GDM1 (cell line): ENCODE data around the gene MEGF11.

Experiments
- DNase-seq: peaks from one replicate; lab custom pipeline; 2025; lab: John Stamatoyannopoulos, UW

The MEGF11 gene

DNA sequence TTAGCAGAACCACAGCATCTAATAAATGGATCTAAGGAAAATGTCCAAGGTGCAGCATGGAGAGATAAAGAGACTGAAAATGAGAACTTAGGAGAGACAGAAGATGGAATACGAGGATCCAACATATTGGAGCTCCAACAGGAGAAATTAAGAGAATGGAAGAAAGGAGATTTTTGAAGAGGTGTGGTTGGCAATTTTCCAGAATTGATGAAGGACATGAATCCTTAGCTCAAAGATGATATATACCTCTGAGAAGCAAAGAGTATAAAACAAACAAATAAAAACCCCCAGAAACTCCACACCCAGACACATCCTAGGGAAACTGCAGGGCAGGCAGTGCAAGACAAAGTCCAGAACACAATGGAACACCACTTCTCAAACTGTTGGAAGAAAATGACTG is 141.2 kb downstream of the MEGF11 start:
- no peak for DNase-seq

DNA sequence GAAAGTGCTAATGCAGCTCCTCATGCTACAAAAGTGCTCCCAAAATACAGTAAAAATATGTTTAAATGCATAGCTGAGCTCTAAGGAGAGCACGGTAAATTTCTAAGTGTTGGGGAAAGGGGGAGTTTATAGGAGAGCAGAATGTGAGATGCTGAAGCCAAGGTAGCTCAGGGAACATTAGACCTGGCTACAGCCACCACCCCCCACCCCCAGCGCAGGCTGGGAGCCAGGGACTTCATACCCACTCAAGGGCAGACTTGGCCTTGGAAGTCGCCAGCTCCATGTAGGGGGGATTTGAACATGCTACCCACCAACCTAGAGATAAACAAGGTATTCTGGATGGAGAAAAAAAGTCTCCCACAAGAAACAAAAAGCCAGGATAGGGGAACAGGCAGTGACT is 142.2 kb downstream of the MEGF11 start:
- no peak for DNase-seq

DNA sequence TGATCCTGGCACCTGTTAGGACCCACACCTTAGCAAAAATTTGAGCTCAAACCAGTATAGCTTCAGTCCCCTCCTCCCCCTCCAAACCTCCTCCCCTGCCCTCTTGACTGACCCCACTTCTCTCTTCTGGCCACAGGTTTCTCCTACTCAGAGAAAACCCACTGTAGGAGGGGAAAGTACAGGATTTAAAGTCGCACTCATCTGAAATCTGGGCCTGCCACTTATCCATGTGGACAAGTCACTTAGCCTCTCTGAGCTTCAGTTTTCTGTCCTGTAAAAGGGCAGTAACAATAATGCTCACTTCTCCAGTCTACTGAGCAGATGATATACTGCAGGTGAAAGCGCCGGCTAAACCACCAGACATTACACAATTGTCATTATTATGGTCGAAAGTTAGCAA is 142.7 kb downstream of the MEGF11 start:
- no peak for DNase-seq

DNA sequence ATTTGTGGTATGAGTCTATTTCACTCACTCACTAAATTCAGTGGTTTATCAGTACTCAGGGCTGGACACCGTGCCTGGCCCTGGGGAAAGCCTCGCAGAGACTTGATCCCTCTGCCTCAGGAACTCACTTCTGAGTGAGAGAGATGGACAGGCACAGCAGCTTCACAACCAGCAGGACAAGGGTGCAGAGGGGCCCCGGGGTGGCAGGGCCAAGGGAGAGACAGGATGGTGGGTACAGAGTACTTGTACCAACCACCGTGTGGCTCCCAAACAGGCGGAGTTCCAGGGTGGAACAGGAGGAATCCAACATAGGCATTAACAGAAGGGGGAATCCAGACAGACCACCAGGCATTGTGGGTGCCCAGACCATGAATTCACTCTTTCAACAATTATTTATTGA is 143.7 kb downstream of the MEGF11 start:
- DNase-seq = no peak

DNA sequence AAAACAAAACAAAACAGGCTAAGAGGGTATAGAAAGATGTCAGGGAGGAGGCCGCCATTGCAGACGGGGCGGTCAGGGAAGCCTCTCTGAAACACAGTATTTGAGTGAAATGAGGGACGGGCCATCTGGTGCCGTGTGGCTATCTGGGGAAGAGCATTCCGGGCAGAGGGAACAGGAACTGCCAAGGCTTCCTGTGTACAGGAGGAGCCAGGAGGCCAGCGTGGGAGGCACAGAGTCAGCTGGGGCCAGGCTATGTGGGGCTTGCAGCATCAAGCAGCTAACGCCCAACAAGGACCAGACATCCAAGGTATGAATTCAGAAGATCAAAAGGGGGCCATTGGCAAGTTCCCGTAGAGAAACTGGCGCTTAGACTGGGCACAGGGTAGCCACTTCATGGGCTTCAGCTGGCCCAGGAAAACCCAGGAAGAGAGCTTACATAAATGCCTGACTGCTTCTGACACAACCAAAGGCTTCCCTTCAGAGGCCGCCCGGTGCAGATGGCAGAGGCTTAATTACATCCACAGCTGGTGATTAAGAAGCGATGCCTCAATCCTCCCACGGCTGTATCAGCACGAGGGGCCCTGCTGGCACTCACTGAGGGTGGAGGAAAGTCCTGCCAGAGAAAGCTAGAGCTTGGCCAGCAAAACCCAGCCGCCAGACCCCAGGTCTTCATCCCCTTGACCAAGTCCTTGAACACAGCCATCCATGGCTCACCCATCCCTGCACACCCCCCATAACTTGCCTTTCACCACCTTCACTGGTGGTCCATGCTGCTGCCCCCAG is 144.9 kb downstream of the MEGF11 start:
- no peak for DNase-seq

DNA sequence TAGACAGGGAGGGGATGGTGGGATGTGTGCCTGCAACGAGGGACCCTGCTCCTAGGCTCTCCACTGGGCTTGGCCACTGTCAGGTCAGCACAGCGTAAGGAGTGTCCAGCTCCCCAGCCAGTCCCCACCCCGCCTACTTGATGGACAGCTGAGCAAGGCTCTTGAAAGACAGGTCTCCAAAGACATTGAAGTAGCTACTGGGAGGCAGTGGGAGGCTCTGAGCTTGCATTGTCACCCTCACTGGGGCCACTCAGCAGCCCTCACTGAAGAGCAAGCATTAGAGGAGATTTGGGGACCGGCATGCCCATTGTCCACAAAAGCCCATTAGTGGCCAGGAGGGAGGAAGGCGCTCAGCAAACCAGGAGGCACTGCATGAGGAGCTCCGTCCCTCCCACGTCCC is 146.5 kb downstream of the MEGF11 start:
- DNase-seq = no peak

DNA sequence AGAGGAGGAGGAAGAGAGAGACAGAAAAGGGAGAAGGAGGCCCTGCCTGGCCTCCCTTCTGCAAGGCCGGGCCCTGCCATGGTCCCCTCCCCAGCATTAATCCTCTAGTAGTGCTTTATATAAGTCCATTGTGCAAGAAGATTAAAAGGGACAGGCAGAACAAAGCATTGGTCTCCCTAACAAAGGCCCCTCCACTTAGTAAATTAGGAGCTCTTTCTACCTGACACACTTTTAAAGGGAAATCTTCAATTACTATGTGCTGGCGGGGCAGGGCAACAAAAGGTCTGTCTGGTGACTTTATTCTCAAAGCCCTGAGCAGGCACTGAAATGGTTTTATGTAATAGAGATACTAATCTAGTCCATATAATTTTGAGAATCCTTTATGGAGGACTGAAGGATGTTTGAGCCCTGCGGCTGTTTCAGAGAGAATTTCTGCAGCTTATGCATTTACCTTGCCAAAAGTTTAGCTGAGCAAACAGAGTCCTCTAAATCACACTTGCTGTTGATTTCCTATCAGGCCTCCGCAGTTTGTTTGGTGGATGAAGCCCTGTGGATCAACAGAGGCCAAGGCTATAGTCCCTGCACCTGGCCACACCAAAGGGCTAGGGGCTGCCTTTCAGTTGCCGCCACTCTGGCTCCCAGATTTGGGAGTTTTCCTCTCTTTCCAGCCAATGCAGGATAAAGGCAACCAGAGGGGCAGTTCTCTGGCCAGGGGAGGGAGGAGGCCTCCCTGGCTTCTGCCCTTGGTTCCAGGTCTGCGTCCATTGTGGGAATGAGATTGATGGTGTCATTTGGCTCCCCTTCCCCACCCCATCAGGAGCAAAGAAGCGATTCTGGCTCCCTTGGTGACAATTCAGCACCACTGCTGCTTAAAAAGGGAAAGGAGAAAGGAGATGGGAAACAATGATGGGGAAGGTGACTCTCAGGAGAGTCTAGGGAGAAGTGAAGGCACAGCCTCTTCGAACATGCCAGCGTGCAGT is 148.0 kb downstream of the MEGF11 start:
- no peak for DNase-seq

DNA sequence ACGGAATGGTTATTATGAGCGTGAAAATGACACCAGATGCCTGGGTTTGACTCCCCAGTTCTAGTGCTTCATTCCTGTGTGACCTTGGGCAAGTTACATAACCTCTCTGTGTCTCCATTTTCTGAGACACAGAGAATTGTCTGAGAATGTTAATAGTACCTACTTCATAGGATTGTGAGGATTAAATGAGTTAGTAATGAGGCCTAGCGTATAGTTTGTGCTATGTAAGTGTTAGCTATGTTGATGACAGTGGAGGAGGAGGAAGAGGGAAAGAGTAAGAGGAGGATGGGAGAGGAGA is 150.3 kb downstream of the MEGF11 start:
- no peak for DNase-seq

DNA sequence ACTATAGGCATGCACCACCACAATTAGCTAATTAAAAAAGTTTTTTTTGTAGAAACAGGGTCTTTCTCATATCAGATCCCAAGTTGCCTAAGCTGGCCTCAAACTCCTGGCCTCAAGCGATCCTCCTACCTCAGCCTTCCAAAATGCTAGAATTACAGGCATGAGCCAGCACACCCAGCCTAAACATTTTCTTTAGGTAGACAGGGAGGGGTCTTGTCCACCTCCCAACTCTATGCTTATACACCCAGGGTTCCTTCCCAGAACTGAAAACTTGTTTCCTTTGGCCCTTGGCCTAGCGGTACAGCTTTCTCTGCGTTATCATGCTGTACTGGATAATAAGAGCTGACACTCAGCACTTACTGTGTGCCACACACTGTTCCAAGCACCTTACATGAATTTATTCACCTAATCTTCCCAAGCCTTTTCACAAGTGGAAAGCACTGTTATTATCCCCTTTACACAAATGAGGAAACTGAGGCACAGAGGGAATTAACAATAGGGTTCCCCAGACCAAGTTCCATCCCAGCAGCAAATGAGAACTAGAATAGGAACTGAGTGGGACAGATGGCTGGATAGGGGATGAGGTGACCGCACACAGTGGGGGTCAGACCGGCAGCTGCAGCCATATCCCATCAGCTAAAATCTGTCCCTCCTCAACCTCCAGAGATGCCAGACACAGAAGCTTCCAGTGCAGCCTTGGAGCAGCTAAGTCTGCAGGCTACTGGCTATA is 150.8 kb downstream of the MEGF11 start:
- no peak for DNase-seq

DNA sequence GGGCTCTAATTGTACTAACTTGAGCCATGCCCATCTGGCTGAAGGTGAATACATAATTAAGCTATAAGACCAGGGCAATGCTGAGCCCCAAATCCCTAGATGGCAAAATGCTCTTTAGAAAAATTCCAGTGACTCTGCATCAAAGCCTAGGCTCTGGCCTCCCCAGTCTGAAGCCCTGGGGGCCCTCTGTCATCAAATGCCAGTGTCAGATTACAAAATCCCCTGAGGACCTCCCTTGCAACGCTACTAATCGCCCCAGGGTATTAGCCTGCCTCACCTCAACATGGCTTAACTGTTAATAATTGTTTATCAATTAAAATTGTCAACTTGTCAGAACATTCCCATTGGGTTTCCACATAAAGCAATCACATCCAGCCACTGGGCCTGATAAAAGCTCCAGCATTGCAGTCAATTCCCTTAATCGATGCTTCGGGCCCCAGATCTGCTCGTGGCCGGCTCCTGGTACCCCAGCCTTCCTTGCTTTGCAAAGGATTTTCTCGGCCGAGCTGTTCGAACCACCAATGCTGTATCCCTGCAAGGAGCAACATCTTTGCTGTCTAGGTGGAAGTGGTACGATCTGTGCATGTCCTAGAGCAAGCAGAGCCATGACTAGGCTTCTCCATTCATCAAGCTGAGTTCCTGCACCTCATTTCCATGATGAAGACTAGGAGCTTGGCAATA is 151.7 kb downstream of the MEGF11 start:
- no peak for DNase-seq

DNA sequence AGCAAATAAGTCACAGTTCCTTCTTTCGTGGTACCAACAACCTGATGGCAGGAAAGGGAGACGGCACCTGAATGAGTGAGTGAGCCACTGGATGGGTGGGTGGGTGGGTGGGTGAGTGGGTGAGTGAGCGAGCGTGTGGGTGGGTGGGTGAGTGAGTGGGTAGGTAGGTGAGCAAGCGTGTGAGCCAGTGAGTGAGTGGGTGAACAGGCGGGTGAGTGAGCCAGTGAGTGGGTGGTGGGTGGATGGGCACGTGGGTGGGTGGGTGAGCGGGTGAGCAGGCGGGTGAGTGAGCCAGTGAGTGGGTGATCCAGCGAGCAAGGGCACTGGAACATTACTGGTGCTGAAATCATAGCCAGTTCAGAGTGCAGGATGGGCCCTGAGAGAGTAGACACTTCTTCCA is 152.8 kb downstream of the MEGF11 start:
- DNase-seq = no peak

DNA sequence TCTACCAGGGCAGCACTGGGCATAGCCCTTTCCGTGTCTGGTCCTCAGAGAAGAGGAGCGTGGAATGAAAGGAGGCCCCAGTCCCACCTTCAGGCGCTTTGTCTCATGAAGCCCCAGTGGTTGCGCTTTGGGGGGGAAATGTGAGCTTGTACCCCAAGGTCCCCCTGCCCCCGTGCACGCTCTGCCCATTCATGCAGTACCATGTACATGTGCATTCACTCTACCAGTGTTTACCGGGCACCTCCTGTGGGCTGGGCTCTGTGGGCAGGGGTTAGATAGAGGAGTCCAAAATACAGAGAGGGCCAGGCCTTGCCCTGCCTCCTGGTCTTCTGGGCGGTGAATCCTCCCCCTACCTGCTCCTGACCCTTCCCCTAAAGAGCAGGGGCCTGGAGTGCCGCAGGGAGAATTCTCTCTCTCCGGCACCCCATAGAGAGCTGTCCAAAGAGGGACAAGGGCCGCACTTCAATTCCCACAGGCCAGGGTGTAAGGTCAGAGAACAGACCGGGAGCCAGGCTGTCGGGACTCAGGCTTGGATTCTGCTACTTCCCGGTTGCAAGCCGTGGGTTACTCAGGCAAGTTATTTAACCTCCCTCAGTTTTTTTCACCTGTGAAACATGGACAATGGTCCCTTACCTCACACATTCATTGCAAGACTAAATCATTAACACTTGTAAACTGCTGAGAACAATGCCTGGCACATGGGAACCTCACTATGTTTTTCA is 153.4 kb downstream of the MEGF11 start:
- no peak for DNase-seq

DNA sequence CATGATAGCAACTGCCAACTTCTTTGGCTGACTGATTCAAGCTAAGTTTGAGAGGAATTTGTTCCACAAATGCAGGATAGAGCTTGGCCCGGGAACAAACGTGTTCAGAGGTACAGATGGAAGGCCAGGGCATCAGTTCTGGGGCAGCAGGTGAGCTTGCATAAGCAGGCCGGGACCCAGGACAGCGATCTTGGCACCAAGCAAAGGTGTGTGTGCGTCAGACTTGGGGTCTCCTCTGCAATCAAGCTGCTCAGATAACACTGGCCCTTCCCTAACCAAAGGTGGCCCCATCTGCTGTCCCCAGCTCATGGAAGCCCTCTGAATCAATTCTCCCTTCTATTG is 155.6 kb downstream of the MEGF11 start:
- DNase-seq = no peak

DNA sequence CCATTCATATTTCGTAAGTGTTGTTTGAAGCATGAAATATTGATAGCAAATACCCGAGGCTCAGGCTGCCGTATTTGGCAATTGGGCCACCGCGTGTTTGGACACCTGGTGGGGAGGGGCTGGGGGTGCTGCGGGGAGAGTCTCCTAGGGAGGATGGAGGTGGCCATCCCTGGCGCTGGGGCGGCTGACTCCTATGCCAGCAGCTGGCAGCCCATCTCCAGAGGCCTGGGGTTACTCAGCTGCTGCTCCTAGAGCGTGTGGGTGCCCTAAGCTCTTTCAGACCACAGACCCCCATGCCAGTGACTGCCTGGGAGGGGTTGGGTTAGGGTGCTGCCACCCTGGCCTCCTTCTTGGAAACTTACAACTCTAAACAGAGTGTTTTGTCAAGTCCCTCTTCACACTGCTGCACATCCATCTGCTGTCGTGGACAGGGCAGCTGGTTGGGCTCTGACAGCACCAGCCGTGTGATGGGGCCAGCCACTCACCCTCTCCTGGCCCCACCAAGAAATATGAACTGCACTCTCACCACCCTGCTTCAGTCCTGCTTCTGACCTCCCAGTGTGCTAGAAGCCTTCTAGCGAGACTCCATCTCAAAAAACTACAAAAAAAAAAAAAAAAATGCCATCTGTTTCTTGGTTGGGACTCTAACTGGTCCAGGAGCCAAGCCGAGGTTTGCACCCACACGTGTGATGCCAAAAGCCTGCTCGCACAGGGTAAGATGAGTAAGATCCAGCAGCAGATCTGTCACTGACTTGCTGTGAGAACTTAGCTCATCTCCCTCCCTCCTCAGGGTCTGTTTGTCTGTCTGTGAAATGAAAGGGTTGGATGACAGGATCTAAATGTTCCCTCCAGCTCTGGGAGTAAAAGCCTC is 156.2 kb downstream of the MEGF11 start:
- no peak for DNase-seq

DNA sequence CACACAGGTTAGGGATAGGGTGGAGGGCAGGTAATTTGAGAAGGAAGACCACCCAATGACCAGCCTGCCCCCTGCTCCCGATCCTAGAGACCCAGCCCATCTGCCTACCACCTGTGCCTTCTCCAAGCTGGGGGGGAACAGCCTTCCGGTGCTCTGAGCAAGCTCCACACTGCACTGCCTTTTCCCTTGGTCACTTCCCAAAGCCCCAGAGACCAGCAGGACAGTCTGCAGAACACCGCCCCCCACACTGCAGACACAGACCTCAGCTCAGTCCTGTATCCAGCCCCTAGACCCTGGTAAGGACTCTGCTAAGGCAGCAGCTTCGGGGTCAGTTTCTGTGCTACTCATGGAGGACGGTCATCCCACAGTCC is 156.9 kb downstream of the MEGF11 start:
- DNase-seq = no peak

DNA sequence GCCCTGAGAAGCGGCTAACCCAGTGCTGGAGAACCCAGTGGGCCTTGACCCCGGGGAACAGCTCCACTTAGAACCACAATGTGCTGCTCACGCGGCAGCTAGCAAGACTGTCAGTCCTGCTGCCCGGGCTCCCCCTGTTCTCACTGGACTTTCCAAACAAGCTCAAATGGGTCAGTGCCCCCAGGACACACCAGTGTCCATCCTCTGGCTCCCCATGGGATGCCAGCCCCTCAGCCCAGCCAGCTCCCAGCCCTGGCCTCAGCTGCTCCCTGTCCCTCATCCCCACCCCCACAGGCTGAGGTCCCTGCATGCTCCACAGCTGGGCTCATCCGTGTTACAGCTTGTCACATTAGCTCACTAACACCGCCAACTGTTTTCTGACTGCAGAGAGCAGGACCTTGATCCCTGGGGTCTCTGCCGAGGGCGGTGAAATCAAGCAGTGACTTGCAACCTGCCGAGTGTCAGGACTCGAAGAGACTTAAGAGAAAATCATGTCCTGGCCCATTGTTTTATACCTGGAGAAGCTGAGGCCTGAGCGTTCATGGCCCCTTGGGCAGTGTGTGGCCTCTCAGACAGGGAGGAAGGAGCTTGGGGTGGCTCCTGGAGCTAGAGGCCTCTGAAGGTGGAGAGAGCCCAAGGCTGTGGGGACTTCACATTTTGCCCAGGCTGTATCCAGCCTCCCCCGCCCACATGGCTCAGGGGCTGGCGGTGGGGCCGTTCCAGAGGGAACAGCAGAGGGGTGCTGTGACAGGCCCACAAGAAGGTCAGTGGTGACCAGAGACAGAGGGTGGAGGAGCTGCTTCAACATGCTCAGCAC is 157.5 kb downstream of the MEGF11 start:
- DNase-seq = no peak

DNA sequence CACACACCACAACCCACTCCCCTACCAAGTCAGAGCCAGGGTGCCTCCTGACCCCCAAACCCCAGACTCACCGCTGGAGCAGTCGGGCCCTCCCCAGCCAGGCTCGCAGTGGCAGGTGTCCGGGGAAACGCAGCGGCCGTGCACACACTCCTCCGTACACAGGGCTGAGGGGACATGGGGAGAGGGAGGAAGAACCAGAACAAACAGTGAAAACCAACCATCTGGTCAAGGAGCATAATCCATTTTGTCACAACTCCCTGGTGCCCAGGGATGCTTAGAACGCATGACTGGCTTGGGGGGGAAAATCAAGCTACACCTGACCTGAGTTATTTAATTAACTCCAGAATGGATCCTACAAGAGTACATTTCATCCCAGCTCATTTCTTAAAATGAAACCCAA is 159.2 kb downstream of the MEGF11 start:
- no peak for DNase-seq

DNA sequence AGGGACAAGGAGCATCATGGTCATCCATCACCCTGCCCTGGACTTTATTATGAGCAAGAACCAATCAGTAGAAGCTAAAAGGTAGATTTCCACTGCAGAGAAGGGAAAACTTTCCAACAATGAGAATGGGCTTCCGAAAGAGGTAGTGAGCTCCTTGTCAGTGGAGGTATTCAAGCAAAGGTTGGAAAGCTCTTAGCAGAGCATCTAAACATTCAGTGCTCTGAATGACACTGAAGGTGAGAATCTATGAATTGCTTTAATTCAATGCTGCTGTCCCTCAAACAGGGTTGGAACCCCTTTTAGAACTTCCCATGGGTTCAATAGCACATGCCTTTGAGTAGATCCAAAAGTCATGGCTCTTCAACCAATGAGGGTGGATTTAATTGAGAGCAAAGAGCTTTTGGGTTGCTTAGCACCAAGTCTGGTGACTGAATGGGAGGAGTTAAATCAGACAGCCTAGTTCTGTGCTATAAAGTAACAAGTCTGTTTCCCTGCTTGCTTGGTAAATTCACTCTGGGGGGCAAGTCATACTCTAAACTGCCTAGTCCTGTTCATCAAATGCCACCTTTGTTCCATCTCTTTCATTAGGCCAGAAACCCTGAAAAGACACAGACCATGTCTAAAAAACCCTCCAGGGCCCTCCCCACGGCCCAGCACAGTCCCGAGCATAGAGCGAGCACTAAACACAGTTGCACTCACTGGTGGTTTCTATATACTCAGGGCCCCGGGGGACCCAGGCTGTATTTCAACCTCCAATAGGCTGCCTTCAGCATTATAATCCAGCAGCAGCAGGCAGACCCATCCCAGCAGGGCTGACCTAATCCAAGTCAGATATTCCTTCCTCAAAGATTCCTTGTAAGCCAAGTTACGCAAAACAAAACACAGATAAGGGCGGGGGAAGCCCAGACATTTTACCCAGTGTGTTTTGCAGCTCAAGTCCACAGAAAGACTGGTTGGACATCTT is 161.2 kb downstream of the MEGF11 start:
- DNase-seq = no peak

DNA sequence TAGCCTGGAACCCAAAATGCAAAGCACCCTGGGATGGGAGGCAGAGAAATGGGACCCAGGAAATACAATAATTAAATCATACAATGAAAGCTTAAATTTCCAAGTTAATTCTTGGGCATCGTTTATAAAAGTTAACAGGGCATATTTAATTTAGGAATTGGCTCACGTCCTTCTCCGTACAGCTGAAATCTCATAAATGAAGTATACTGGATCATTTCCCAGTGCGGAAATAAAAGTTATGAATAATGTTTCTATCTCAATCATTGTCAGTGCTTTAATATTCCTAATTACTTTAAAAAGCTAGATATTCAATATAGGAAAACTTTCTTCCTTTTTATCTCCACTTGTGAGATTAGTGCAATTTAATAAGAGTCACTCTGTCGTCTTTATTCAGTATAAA is 164.0 kb downstream of the MEGF11 start:
- no peak for DNase-seq
